SU-DHL-6 (cell line): ENCODE results near the gene CHMP4B.

Source experiments
- H2AFZ ChIP-seq: fragments of 200-600 bp; sonication (generic); 2 replicates; pipeline ENCODE4 v1.6.1; 2014; ENCODE audit warnings: low read depth, mild to moderate bottlenecking, moderate library complexity, mixed read lengths, antibody characterized with exemption, low read length; ENCODE audit not compliant: severe bottlenecking
- H3F3A ChIP-seq: fragments of 200-600 bp; shearing (Covaris generic); 2 replicates; pipeline ENCODE4 v1.6.0; 2016; ENCODE audit warnings: antibody characterized with exemption, mild to moderate bottlenecking; ENCODE audit not compliant: insufficient read depth
- H3K27ac ChIP-seq: fragments of 200-600 bp; sonication (generic); 2 replicates; pipeline ENCODE4 v1.5.1; 2016; ENCODE audit warnings: low read depth, mild to moderate bottlenecking, low read length, moderate library complexity, mixed read lengths
- H3K27me3 ChIP-seq: fragments of 200-600 bp; sonication (generic), shearing (Covaris generic); 2 replicates; pipeline ENCODE4 v1.6.0; 2014; ENCODE audit warnings: mild to moderate bottlenecking, low read length
- H3K36me3 ChIP-seq: fragments of 200-600 bp; sonication (generic); 2 replicates; pipeline ENCODE4 v1.6.1; 2014; ENCODE audit warnings: mild to moderate bottlenecking, low read length, mixed read lengths
- H3K4me2 ChIP-seq: fragments of 300-600, 200-600 bp; shearing (Covaris generic), sonication (generic); 2 replicates; pipeline ENCODE4 v1.6.0; 2014; ENCODE audit warnings: low read length, low read depth, mild to moderate bottlenecking; ENCODE audit not compliant: poor library complexity, severe bottlenecking
- H3K4me3 ChIP-seq: fragments of 200-600 bp; sonication (generic); 2 replicates; pipeline ENCODE4 v1.5.1; 2014; ENCODE audit warnings: antibody characterized with exemption, low read length, mild to moderate bottlenecking, mixed read lengths; ENCODE audit not compliant: insufficient read depth, poor library complexity, severe bottlenecking
- H3K79me2 ChIP-seq: fragments of 200-600 bp; sonication (generic); 2 replicates; pipeline ENCODE4 v1.6.1; 2014; ENCODE audit warnings: mild to moderate bottlenecking, low read length, moderate library complexity; ENCODE audit not compliant: insufficient read depth
- H3K9ac ChIP-seq: fragments of 200-600 bp; sonication (generic); 2 replicates; pipeline ENCODE4 v1.7.0; 2014; ENCODE audit warnings: mild to moderate bottlenecking, low read length
- H3K9me2 ChIP-seq: fragments of 200-600 bp; sonication (generic); replicated peaks from 2 replicates; pipeline ENCODE4 v1.6.1; 2014; ENCODE audit warnings: low read length; ENCODE audit not compliant: insufficient read depth
- H3K9me3 ChIP-seq: fragments of 200-600 bp; sonication (generic); 2 replicates; pipeline ENCODE4 v1.6.1; 2014; ENCODE audit warnings: low read length, mixed read lengths; ENCODE audit not compliant: insufficient read depth
- H4K20me1 ChIP-seq: fragments of 200-600 bp; sonication (generic); 2 replicates; pipeline ENCODE4 v1.6.1; 2014; ENCODE audit warnings: low read depth, mild to moderate bottlenecking, antibody characterized with exemption, low read length, moderate library complexity, mixed read lengths
- EZH2phosphoT487 ChIP-seq: fragments of 200-600 bp; sonication (generic), shearing (Covaris generic); conservative IDR thresholded peaks from 2 replicates; pipeline ENCODE4 v1.6.1; 2018; ENCODE audit warnings: mild to moderate bottlenecking, antibody characterized with exemption, low read length, moderate library complexity, mixed read lengths
- TF ChIP-seq, protein P1 (sequence below): fragments of 200-600 bp; sonication (generic); IDR thresholded peaks from one replicate; pipeline ENCODE4 v1.5.1; 2017; ENCODE audit warnings: antibody characterized with exemption, mild to moderate bottlenecking, low read length, moderate library complexity; ENCODE audit not compliant: insufficient read depth, poor library complexity, severe bottlenecking

The CHMP4B gene

DNA sequence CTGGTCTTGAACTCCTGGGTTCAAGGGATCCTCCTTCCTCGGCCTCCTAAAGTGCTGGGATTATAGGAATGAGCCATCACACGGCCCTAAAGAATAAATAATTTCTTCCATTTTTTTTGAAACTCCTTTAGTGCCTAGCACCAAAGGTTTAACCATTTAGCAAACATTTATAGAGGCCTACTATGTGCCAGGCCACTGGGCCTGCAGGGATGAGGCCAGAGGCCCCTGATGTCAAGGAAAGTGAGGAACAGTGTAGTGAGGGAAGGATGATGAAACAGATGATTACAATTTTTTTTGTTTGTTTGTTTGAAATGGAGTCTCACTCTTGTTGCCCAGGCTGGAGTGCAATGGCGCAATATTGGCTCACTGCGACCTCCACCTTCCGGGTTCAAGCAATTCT is 45.6 kb upstream of the CHMP4B start:
- Histone ChIP-seq H3K4me2 (no peak overlapping the region), H3F3A (no peaks in the 10 kb centered on the region), H3K9me2 (no peaks in the 10 kb centered on the region), H3K79me2 (no peaks in the 10 kb centered on the region), H3K27ac (no peak overlapping the region), H3K36me3 (no peaks in the 10 kb centered on the region), H3K27me3 (no peaks in the 10 kb centered on the region), H3K4me3 (no peak overlapping the region), H3K9ac (no peak overlapping the region), H4K20me1 (no peaks in the 10 kb centered on the region), H3K9me3 (no peaks in the 10 kb centered on the region), H2AFZ (no peak overlapping the region)
- TF ChIP-seq EZH2phosphoT487: no peak
- TF ChIP-seq, protein P1, sequence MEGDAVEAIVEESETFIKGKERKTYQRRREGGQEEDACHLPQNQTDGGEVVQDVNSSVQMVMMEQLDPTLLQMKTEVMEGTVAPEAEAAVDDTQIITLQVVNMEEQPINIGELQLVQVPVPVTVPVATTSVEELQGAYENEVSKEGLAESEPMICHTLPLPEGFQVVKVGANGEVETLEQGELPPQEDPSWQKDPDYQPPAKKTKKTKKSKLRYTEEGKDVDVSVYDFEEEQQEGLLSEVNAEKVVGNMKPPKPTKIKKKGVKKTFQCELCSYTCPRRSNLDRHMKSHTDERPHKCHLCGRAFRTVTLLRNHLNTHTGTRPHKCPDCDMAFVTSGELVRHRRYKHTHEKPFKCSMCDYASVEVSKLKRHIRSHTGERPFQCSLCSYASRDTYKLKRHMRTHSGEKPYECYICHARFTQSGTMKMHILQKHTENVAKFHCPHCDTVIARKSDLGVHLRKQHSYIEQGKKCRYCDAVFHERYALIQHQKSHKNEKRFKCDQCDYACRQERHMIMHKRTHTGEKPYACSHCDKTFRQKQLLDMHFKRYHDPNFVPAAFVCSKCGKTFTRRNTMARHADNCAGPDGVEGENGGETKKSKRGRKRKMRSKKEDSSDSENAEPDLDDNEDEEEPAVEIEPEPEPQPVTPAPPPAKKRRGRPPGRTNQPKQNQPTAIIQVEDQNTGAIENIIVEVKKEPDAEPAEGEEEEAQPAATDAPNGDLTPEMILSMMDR: no peak

DNA sequence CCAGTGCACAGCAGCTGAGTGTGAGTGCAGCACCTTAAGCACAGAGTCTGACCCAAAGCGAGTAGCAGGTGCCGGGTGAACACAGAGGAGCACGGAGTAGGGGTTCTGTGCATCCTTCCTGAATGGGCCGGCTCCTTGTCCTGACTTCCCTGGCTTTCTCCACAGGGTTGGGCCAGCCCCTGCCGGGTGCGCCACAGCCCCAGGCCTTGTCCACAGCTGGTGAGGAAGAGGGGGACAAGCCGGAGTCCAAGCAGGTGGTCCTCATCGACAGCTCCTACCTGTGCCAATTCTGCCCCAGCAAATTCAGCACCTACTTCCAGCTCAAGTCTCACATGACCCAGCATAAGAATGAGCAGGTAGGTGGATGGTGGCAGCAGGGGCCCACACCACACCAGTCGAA is 44.5 kb upstream of the CHMP4B start:
- Histone ChIP-seq H3K27me3 (no peaks in the 10 kb centered on the region), H3K4me2 (no peak overlapping the region), H3K4me3 (no peak overlapping the region), H3K9ac (no peak overlapping the region), H3K79me2 (no peaks in the 10 kb centered on the region), H4K20me1 (no peaks in the 10 kb centered on the region), H3K9me3 (no peaks in the 10 kb centered on the region), H3F3A (no peaks in the 10 kb centered on the region), H3K9me2 (no peaks in the 10 kb centered on the region), H3K27ac (no peak overlapping the region), H3K36me3 (no peaks in the 10 kb centered on the region), H2AFZ (no peak overlapping the region)
- TF ChIP-seq EZH2phosphoT487: no peak
- TF ChIP-seq, protein P1: no peak

DNA sequence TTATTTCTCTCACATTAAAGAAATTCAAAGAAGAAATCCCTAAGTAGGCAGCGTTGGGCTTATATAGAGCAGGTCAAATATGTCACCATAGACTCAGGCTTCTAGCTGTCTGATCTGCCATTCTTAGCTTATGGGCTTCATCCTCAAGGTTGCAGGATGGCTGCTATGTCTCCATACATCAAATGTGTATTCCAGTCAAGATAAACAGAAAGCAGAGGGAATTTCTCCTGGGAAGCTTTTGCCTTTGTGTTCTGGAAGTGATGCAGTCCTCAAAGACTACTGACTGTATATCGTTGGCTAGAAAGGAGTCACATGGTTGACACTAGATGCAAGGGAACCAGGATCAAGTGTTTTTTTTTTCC is 43.4 kb upstream of the CHMP4B start:
- Histone ChIP-seq H3K9ac (no peak overlapping the region), H3F3A (peaks cover 5% of the 10 kb centered on the region; the same call in 1 of the 2 replicates), H3K36me3 (no peaks in the 10 kb centered on the region), H3K9me2 (no peaks in the 10 kb centered on the region), H4K20me1 (no peaks in the 10 kb centered on the region), H3K9me3 (no peaks in the 10 kb centered on the region), H3K79me2 (no peaks in the 10 kb centered on the region), H3K4me3 (no peak overlapping the region), H2AFZ (no peak overlapping the region), H3K27ac (no peak overlapping the region), H3K4me2 (no peak overlapping the region), H3K27me3 (no peaks in the 10 kb centered on the region)
- TF ChIP-seq, protein P1: no peak
- no peak for TF ChIP-seq EZH2phosphoT487
